PFSK-1 (cell line): ENCODE results near the gene TTYH3.

ENCODE experiments used
- FOXP2 ChIP-seq: optimal IDR thresholded peaks from 2 replicates; pipeline ENCODE3; 2011; ENCODE audit warnings: borderline replicate concordance, control low read depth, inconsistent platforms; ENCODE audit not compliant: insufficient read depth; ENCODE audit errors: extremely low read length, extremely low read depth
- POLR2AphosphoS5 ChIP-seq: IDR thresholded peaks from 2 replicates; pipeline ENCODE4 v1.6.1; 2012; ENCODE audit warnings: low read depth, mild to moderate bottlenecking, control low read depth, low read length, moderate library complexity
- REST ChIP-seq, 2 experiments: IDR thresholded peaks; 2 replicates each; pipeline versions ENCODE4 v1.6.1 to v1.8.0; 2011 to 2012; ENCODE audit warnings: low read depth in 2 of 2, low read length in 2 of 2, control low read depth in 1 of 2, inconsistent platforms in 1 of 2, mild to moderate bottlenecking in 1 of 2, moderate library complexity in 1 of 2; ENCODE audit not compliant: insufficient read depth in 1 of 2
- SIN3A ChIP-seq: IDR thresholded peaks from 2 replicates; pipeline ENCODE4 v1.6.1; 2012; ENCODE audit warnings: mild to moderate bottlenecking, low read length, moderate library complexity, borderline replicate concordance; ENCODE audit not compliant: insufficient read depth
- TAF1 ChIP-seq: IDR thresholded peaks from 2 replicates; pipeline ENCODE4 v1.6.1; 2012; ENCODE audit warnings: low read length, control low read depth, borderline replicate concordance; ENCODE audit not compliant: insufficient read depth

Gene TTYH3

GRCh38 chr7:2701832-2702593, 70.2 kb downstream of the TTYH3 start:
- TF ChIP-seq POLR2AphosphoS5 = no peak
- TF ChIP-seq SIN3A = no peak
- no peak for TF ChIP-seq TAF1
- TF ChIP-seq FOXP2 = no peak
- TF ChIP-seq REST (IDR thresholded peaks at IDR 0.05; ENCODE audit: insufficient read depth in 1 of 2, low read depth in 2 of 2, low read length in 2 of 2) = no peak

DNA sequence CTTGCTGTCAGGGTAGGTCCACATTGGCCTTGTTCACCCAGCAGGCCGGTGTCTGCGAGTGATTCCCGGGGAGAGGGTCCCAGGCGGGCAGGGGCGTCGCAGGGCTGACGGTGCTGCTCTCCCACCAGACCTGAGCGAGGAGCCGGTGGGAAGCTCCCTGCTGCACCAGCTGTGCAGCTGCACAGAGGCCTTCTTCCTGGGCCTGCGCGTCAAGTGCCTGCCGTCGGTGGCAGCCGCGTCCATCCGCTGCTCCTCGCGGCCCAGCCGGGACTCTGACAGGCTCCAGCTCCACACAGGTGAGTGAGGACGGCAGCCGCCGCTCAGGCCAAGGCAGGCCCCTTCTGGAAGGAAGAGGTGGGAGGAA, 70.8 kb downstream of the TTYH3 start:
- no peak for TF ChIP-seq SIN3A
- no peak for TF ChIP-seq TAF1
- TF ChIP-seq REST (IDR thresholded peaks at IDR 0.05; ENCODE audit: insufficient read depth in 1 of 2, low read depth in 2 of 2, low read length in 2 of 2) = no peak
- no peak for TF ChIP-seq FOXP2
- no peak for TF ChIP-seq POLR2AphosphoS5

- TF ChIP-seq SIN3A = no peak
- no peak for TF ChIP-seq POLR2AphosphoS5
- TF ChIP-seq TAF1 = no peak
Observed at GRCh38 chr7:2705371-2706096, 73.7 kb downstream of the TTYH3 start.

DNA sequence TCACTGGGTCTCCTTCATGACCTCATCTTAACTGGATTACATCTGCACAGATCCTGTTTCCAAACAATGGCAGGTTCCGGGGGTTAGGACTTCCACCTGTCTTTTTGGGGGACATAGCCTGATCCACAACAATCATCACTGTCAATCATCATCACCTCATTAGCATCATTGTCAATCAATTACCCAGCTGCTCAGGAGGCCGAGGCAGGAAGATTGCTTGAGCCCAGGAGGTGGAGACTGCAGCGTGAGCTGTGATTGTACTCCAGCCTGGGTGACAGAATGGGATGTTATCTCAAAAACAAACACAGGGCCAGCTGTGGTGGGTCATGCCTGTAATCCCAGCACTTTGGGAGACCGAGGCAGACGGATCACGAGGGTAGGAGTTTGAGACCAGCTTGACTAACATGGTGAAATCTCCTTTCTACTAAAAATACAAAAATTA, 74.9 kb downstream of the TTYH3 start:
- no peak for TF ChIP-seq REST (IDR thresholded peaks at IDR 0.05; ENCODE audit: insufficient read depth in 1 of 2, low read depth in 2 of 2, low read length in 2 of 2)
- TF ChIP-seq POLR2AphosphoS5 = no peak
- no peak for TF ChIP-seq TAF1
- no peak for TF ChIP-seq FOXP2
- TF ChIP-seq SIN3A = no peak

GRCh38 chr7:2707481-2707880, 75.7 kb downstream of the TTYH3 start:
- no peak for TF ChIP-seq FOXP2
- TF ChIP-seq REST (IDR thresholded peaks at IDR 0.05; ENCODE audit: insufficient read depth in 1 of 2, low read depth in 2 of 2, low read length in 2 of 2) = no peak
- TF ChIP-seq POLR2AphosphoS5 = no peak
- TF ChIP-seq SIN3A = no peak
- TF ChIP-seq TAF1 = no peak
